H9 (cell line): ENCODE results near the gene TCF4. TPM values are rescaled to one million over a fixed set of nuclear protein-coding genes. Genes with fewer than 3 reads are reported as not detected.

Experiments used
- DNase-seq: peaks from one replicate; pipeline ENCODE4 v3.0.0-alpha.2; 2017
- H2AFZ ChIP-seq: one replicate; pipeline ENCODE4 v1.6.1; 2013; ENCODE audit warnings: mild to moderate bottlenecking, low read length, control low read depth, moderate library complexity
- H2AK5ac ChIP-seq: 2 replicates; pipeline ENCODE4 v1.6.1; 2013; ENCODE audit warnings: low read length, control low read depth, mixed read lengths; ENCODE audit not compliant: insufficient read length
- H2BK120ac ChIP-seq: one replicate; pipeline ENCODE4 v1.6.1; 2013; ENCODE audit warnings: low read depth, mild to moderate bottlenecking, low read length, control low read depth, inconsistent platforms; ENCODE audit not compliant: poor library complexity, severe bottlenecking
- H2BK12ac ChIP-seq: 2 replicates; pipeline ENCODE4 v1.6.1; 2013; ENCODE audit warnings: low read length, control low read depth, mixed read lengths, low read depth; ENCODE audit not compliant: insufficient read length
- H2BK15ac ChIP-seq: 2 replicates; pipeline ENCODE4 v1.6.1; 2013; ENCODE audit warnings: low read depth, low read length, control low read depth
- H2BK20ac ChIP-seq: one replicate; pipeline ENCODE4 v1.6.1; 2013; ENCODE audit warnings: low read depth, mild to moderate bottlenecking, low read length, control low read depth, inconsistent platforms; ENCODE audit not compliant: poor library complexity, severe bottlenecking
- H2BK5ac ChIP-seq: 2 replicates; pipeline ENCODE4 v1.6.1; 2013; ENCODE audit warnings: low read length, control low read depth, mixed read lengths; ENCODE audit not compliant: insufficient read length
- H3K14ac ChIP-seq: 2 replicates; pipeline ENCODE4 v1.6.1; 2013; ENCODE audit warnings: low read length, control low read depth; ENCODE audit not compliant: insufficient read depth
- H3K18ac ChIP-seq: 2 replicates; pipeline ENCODE4 v1.6.1; 2013; ENCODE audit warnings: low read depth, mild to moderate bottlenecking, mixed read lengths, low read length, control low read depth; ENCODE audit not compliant: insufficient read length
- H3K23ac ChIP-seq: 2 replicates; pipeline ENCODE4 v1.6.1; 2013; ENCODE audit warnings: low read length, control low read depth, mixed read lengths, low read depth; ENCODE audit not compliant: insufficient read length
- H3K23me2 ChIP-seq: 2 replicates; pipeline ENCODE4 v1.6.1; 2013; ENCODE audit warnings: low read depth, mild to moderate bottlenecking, mixed read lengths, low read length, control low read depth; ENCODE audit not compliant: insufficient read length, poor library complexity, severe bottlenecking
- H3K27ac ChIP-seq: 2 replicates; pipeline ENCODE4 v1.5.1; 2013; ENCODE audit warnings: low read length, control low read depth, mixed read lengths, low read depth; ENCODE audit not compliant: insufficient read length
- H3K27me3 ChIP-seq: 2 replicates; pipeline ENCODE4 v1.6.1; 2013; ENCODE audit warnings: low read length, control low read depth, inconsistent platforms; ENCODE audit not compliant: insufficient read depth
- H3K4ac ChIP-seq: 2 replicates; pipeline ENCODE4 v1.6.1; 2013; ENCODE audit warnings: low read depth, mild to moderate bottlenecking, control low read depth, inconsistent platforms, low read length, moderate library complexity
- H3K4me1 ChIP-seq: 2 replicates; pipeline ENCODE4 v1.6.1; 2013; ENCODE audit warnings: low read length, control low read depth, inconsistent platforms; ENCODE audit not compliant: insufficient read depth
- H3K4me2 ChIP-seq: 2 replicates; pipeline ENCODE4 v1.6.1; 2013; ENCODE audit warnings: low read length, control low read depth, mixed read lengths; ENCODE audit not compliant: insufficient read length, insufficient read depth
- H3K56ac ChIP-seq: 2 replicates; pipeline ENCODE4 v1.6.1; 2013; ENCODE audit warnings: low read depth, mild to moderate bottlenecking, mixed read lengths, low read length, control low read depth; ENCODE audit not compliant: insufficient read length
- H3K79me1 ChIP-seq: 2 replicates; pipeline ENCODE4 v1.6.1; 2013; ENCODE audit warnings: low read depth, mild to moderate bottlenecking, moderate library complexity, low read length, control low read depth, inconsistent platforms; ENCODE audit not compliant: insufficient read depth, poor library complexity, severe bottlenecking
- H3K79me2 ChIP-seq: 2 replicates; pipeline ENCODE4 v1.6.1; 2013; ENCODE audit warnings: low read length, control low read depth, inconsistent platforms; ENCODE audit not compliant: insufficient read depth
- H3K9ac ChIP-seq: 2 replicates; pipeline ENCODE4 v1.6.1; 2013; ENCODE audit warnings: low read length, control low read depth, mixed read lengths; ENCODE audit not compliant: insufficient read length; ENCODE audit errors: extremely low read depth
- H3K9me3 ChIP-seq: one replicate; pipeline ENCODE4 v1.6.1; 2013; ENCODE audit warnings: low read depth, low read length, inconsistent platforms; ENCODE audit not compliant: control insufficient read depth
- H3T11ph ChIP-seq: one replicate; pipeline ENCODE4 v1.6.1; 2013; ENCODE audit warnings: mild to moderate bottlenecking, low read length, control low read depth, inconsistent platforms
- H4K20me1 ChIP-seq: one replicate; pipeline ENCODE4 v1.6.1; 2013; ENCODE audit not compliant: control insufficient read depth, insufficient read length, insufficient read depth
- H4K5ac ChIP-seq: 2 replicates; pipeline ENCODE4 v1.6.1; 2013; ENCODE audit warnings: low read depth, mild to moderate bottlenecking, mixed read lengths, low read length, control low read depth; ENCODE audit not compliant: insufficient read length
- H4K8ac ChIP-seq: replicated peaks from 2 replicates; pipeline ENCODE4 v1.6.1; 2013; ENCODE audit warnings: low read length, control low read depth, mixed read lengths, low read depth; ENCODE audit not compliant: insufficient read length
- H4K91ac ChIP-seq: 2 replicates; pipeline ENCODE4 v1.6.1; 2013; ENCODE audit warnings: low read depth, mild to moderate bottlenecking, moderate library complexity, mixed read lengths, low read length, control low read depth; ENCODE audit not compliant: insufficient read length
- H3K27ac Mint-ChIP-seq, 3 experiments: 2 replicates in 2 of 3; 3 replicates in 1 of 3; pipeline ENCODE4 v1.8.0; 2020 to 2021; ENCODE audit warnings: mixed read lengths in 3 of 3, mild to moderate bottlenecking in 1 of 3, moderate library complexity in 1 of 3
- H3K27me3 Mint-ChIP-seq: 2 replicates; pipeline ENCODE4 v1.8.0; 2021; ENCODE audit warnings: low read depth, mild to moderate bottlenecking, moderate library complexity, mixed read lengths
- H3K36me3 Mint-ChIP-seq, 3 experiments: 2 replicates in 2 of 3; 3 replicates in 1 of 3; pipeline ENCODE4 v1.8.0; 2020 to 2021; ENCODE audit warnings: low read depth in 3 of 3, mixed read lengths in 3 of 3; ENCODE audit not compliant: insufficient read depth in 1 of 3
- H3K4me1 Mint-ChIP-seq, 2 experiments: 2 replicates each; pipeline ENCODE4 v1.8.0; 2020; ENCODE audit warnings: mixed read lengths in 2 of 2
- H3K4me3 Mint-ChIP-seq, 2 experiments: 2 replicates in 1 of 2; 3 replicates in 1 of 2; pipeline ENCODE4 v1.8.0; 2020 to 2021; ENCODE audit warnings: mild to moderate bottlenecking in 2 of 2, mixed read lengths in 2 of 2, moderate library complexity in 1 of 2
- H3K9me3 Mint-ChIP-seq, 2 experiments: 2 replicates in 1 of 2; 3 replicates in 1 of 2; pipeline ENCODE4 v1.8.0; 2020; ENCODE audit warnings: mild to moderate bottlenecking in 2 of 2, mixed read lengths in 2 of 2, moderate library complexity in 1 of 2
- WGBS: extraction: QIAGEN DNeasy Blood & Tissue Kit; methylation state at CpG from one replicate; pipeline ENCODE4 v1.1.7; 2013; ENCODE audit warnings: missing lambda C conversion rate, low lambda C conversion rate, mixed read lengths; ENCODE audit not compliant: insufficient read length; ENCODE audit errors: extremely low coverage; 5-methylcytosine and 5-hydroxymethylcytosine counted together
- total RNA-seq: library from RNA; stranded (reverse); gene quantifications from 2 replicates; pipeline ENCODE4 v1.2.1, GENCODE V29; 2021
- TF ChIP-seq, protein P1 (sequence below): fragments of 200-600 bp; sonication (generic); conservative IDR thresholded peaks from 3 replicates; pipeline ENCODE4 v1.8.0; 2021; ENCODE audit warnings: antibody characterized with exemption, mild to moderate bottlenecking

Gene TCF4
- total RNA-seq, 1 experiment from 2014 or later: 99.4 TPM

DNA sequence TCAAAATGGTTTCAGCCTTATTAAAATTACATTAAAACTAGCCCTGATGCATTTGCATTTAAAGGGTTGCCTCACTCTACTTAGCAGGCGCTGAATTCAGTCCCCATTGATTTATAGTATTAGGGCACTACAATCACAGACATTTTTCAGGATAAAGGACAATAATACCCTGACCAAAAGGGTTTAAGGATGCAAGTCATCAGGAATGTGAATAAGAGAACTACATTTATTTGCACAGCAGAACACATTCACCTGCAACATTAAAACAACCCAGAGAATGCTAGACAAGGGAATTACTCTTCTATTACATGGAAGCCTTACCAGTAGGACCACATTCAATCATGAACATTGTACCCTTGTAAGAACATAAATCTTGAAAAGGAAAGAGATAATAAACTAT, 93.6 kb downstream of the TCF4 start:
- no peak overlapping the region for H3T11ph ChIP-seq
- no peak overlapping the region for H3K27ac ChIP-seq
- Mint-ChIP-seq H3K4me1 (peaks cover 54 to 63% of the 10 kb centered on the region in 2 experiments), H3K27me3 (no peaks in the 10 kb centered on the region; the same call in 1 of the 2 replicates), H3K36me3 (no peaks in the 10 kb centered on the region), H3K27ac (no peak overlapping the region), H3K4me3 (no peak overlapping the region), H3K9me3 (no peaks in the 10 kb centered on the region)
- no peak overlapping the region for H2AK5ac ChIP-seq
- no peak overlapping the region for H3K4ac ChIP-seq
- no peak overlapping the region for H4K5ac ChIP-seq
- H3K79me2 ChIP-seq: peaks cover 11% of the 10 kb centered on the region; the same call in 1 of the 2 replicates
- H4K20me1 ChIP-seq: no peaks in the 10 kb centered on the region
- H3K23me2 ChIP-seq: no peaks in the 10 kb centered on the region
- H2BK12ac ChIP-seq: no peak overlapping the region
- peaks cover 8% of the 10 kb centered on the region for H3K79me1 ChIP-seq
- H3K9me3 ChIP-seq: no peaks in the 10 kb centered on the region
- no peak overlapping the region for H3K9ac ChIP-seq
- H2BK5ac ChIP-seq: no peak overlapping the region
- WGBS: no CpG with 5 or more reads among the region's 1 CpG
- H2BK20ac ChIP-seq: no peak overlapping the region
- H3K23ac ChIP-seq: no peak overlapping the region
- no peak overlapping the region for H2AFZ ChIP-seq
- no peak overlapping the region for H4K91ac ChIP-seq
- H3K18ac ChIP-seq: no peak overlapping the region
- TF ChIP-seq, protein P1, sequence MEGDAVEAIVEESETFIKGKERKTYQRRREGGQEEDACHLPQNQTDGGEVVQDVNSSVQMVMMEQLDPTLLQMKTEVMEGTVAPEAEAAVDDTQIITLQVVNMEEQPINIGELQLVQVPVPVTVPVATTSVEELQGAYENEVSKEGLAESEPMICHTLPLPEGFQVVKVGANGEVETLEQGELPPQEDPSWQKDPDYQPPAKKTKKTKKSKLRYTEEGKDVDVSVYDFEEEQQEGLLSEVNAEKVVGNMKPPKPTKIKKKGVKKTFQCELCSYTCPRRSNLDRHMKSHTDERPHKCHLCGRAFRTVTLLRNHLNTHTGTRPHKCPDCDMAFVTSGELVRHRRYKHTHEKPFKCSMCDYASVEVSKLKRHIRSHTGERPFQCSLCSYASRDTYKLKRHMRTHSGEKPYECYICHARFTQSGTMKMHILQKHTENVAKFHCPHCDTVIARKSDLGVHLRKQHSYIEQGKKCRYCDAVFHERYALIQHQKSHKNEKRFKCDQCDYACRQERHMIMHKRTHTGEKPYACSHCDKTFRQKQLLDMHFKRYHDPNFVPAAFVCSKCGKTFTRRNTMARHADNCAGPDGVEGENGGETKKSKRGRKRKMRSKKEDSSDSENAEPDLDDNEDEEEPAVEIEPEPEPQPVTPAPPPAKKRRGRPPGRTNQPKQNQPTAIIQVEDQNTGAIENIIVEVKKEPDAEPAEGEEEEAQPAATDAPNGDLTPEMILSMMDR: no peak
- H3K4me2 ChIP-seq: no peak overlapping the region
- H2BK15ac ChIP-seq: no peak overlapping the region
- H3K4me1 ChIP-seq: peaks cover 14% of the 10 kb centered on the region; the same call in 1 of the 2 replicates
- no peak for DNase-seq
- H4K8ac ChIP-seq: no peak overlapping the region
- no peak overlapping the region for H2BK120ac ChIP-seq
- no peak overlapping the region for H3K56ac ChIP-seq
- no peaks in the 10 kb centered on the region for H3K27me3 ChIP-seq
- no peak overlapping the region for H3K14ac ChIP-seq
